ENCODE data around the gene INPP5E.

DNA sequence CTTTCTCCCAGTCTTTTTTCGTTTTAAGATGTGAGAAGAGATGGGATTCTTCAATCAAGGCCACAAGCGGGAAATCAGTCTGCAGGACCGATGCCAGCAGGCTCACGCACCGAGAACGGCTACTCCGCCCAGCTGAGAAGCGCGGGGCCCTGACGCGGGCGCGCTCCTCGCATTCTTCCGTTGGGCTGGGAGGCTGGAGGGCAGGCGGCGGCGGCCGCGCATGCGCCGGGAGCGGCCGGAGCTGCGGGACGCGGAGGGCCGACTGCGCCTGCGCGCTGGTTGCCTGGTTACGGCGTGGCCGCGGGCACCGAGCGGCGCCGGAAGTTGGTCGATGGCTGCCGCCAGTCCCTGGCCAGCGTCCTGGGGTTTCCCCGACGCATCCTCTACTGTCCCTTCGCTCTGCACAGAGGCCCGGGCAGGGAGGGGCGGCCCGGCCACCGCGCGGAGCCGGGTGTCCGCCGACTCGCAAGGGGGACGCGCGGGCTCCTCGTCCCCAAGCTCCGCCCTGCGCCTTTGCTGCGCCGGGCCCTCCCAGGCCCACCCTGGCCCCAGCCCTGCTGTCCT lies 44.0 kb upstream of the INPP5E start:
- no peak for TF ChIP-seq ZNF549 (tag by site-specific recombination; IDR thresholded peaks at IDR 0.05)
- TF ChIP-seq, protein P1, sequence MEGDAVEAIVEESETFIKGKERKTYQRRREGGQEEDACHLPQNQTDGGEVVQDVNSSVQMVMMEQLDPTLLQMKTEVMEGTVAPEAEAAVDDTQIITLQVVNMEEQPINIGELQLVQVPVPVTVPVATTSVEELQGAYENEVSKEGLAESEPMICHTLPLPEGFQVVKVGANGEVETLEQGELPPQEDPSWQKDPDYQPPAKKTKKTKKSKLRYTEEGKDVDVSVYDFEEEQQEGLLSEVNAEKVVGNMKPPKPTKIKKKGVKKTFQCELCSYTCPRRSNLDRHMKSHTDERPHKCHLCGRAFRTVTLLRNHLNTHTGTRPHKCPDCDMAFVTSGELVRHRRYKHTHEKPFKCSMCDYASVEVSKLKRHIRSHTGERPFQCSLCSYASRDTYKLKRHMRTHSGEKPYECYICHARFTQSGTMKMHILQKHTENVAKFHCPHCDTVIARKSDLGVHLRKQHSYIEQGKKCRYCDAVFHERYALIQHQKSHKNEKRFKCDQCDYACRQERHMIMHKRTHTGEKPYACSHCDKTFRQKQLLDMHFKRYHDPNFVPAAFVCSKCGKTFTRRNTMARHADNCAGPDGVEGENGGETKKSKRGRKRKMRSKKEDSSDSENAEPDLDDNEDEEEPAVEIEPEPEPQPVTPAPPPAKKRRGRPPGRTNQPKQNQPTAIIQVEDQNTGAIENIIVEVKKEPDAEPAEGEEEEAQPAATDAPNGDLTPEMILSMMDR (tag by site-specific recombination; IDR thresholded peaks at IDR 0.05) = no peak
- TF ChIP-seq ZNF350 (tag by site-specific recombination; IDR thresholded peaks at IDR 0.05) = no peak
- TF ChIP-seq ZNF660 (tag by site-specific recombination; IDR thresholded peaks at IDR 0.05) = peak; percentile 65; the same call in 1 of the 2 replicates
- TF ChIP-seq ZNF514 (tag by site-specific recombination; IDR thresholded peaks at IDR 0.05) = no peak
- peak; percentile 21; the same call in 1 of the 2 replicates for TF ChIP-seq ZFP69B (tag by site-specific recombination; IDR thresholded peaks at IDR 0.05)
- no peak; the same call in 1 of the 2 replicates for TF ChIP-seq GLI4 (tag by site-specific recombination; IDR thresholded peaks at IDR 0.05)
- no peak; the same call in 1 of the 2 replicates for TF ChIP-seq ZNF341 (tag by site-specific recombination; IDR thresholded peaks at IDR 0.05; ENCODE audit: low read depth)
- TF ChIP-seq ZNF121 (tag by site-specific recombination; IDR thresholded peaks at IDR 0.05) = no peak
- TF ChIP-seq, protein P2, sequence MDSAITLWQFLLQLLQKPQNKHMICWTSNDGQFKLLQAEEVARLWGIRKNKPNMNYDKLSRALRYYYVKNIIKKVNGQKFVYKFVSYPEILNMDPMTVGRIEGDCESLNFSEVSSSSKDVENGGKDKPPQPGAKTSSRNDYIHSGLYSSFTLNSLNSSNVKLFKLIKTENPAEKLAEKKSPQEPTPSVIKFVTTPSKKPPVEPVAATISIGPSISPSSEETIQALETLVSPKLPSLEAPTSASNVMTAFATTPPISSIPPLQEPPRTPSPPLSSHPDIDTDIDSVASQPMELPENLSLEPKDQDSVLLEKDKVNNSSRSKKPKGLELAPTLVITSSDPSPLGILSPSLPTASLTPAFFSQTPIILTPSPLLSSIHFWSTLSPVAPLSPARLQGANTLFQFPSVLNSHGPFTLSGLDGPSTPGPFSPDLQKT (IDR thresholded peaks at IDR 0.05; ENCODE audit: borderline replicate concordance, low read depth, low read length) = no peak; the same call in 1 of the 2 replicates
- TF ChIP-seq, protein P3, sequence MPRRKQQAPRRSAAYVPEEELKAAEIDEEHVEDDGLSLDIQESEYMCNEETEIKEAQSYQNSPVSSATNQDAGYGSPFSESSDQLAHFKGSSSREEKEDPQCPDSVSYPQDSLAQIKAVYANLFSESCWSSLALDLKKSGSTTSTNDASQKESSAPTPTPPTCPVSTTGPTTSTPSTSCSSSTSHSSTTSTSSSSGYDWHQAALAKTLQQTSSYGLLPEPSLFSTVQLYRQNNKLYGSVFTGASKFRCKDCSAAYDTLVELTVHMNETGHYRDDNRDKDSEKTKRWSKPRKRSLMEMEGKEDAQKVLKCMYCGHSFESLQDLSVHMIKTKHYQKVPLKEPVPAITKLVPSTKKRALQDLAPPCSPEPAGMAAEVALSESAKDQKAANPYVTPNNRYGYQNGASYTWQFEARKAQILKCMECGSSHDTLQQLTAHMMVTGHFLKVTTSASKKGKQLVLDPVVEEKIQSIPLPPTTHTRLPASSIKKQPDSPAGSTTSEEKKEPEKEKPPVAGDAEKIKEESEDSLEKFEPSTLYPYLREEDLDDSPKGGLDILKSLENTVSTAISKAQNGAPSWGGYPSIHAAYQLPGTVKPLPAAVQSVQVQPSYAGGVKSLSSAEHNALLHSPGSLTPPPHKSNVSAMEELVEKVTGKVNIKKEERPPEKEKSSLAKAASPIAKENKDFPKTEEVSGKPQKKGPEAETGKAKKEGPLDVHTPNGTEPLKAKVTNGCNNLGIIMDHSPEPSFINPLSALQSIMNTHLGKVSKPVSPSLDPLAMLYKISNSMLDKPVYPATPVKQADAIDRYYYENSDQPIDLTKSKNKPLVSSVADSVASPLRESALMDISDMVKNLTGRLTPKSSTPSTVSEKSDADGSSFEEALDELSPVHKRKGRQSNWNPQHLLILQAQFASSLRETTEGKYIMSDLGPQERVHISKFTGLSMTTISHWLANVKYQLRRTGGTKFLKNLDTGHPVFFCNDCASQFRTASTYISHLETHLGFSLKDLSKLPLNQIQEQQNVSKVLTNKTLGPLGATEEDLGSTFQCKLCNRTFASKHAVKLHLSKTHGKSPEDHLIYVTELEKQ (tag by site-specific recombination; IDR thresholded peaks at IDR 0.05; ENCODE audit: borderline replicate concordance) = no peak
- TF ChIP-seq ZBTB21 (tag by site-specific recombination; IDR thresholded peaks at IDR 0.05) = no peak
- TF ChIP-seq ZNF24 (tag by site-specific recombination; IDR thresholded peaks at IDR 0.05) = no peak

Data from HEK293 (cell line).